Measurements from ENCODE around the gene CLRN3. TPM values are rescaled to one million over a fixed set of nuclear protein-coding genes. Genes with fewer than 3 reads are reported as not detected.

The CLRN3 gene
- total RNA-seq, 3 donors from 2014 or later = 0.98 TPM; not detected in 2

- no peaks in the 10 kb centered on the region for H3K36me3 ChIP-seq
- no peak for DNase-seq (ENCODE audit: low spot score in 2 of 2)
- H3K27ac ChIP-seq = no peak overlapping the region
- H3K4me1 ChIP-seq = no peaks in the 10 kb centered on the region
- no peak overlapping the region for H3K4me3 ChIP-seq
- no peak for TF ChIP-seq POLR2A (IDR thresholded peaks at IDR 0.05)
- TF ChIP-seq POLR2AphosphoS5 (IDR thresholded peaks at IDR 0.05) = no peak
- no peak for TF ChIP-seq CTCF (IDR thresholded peaks at IDR 0.05)
- H3K27me3 ChIP-seq = no peaks in the 10 kb centered on the region
- intact Hi-C loops (cut with DNase I; ENCODE audit: low total_unique reads) = no loop called here
- H3K9me3 ChIP-seq = no peaks in the 10 kb centered on the region
Measured at GRCh38 chr10:127849224-127849623, 43.5 kb downstream of the CLRN3 start.

GRCh38 chr10:127848226-127848625 is 44.5 kb downstream of the CLRN3 start:
- no peaks in the 10 kb centered on the region for H3K27me3 ChIP-seq
- no peaks in the 10 kb centered on the region for H3K36me3 ChIP-seq
- no peaks in the 10 kb centered on the region for H3K4me1 ChIP-seq
- H3K4me3 ChIP-seq = no peak overlapping the region
- no peak overlapping the region for H3K27ac ChIP-seq
- H3K9me3 ChIP-seq = no peaks in the 10 kb centered on the region
- TF ChIP-seq POLR2AphosphoS5 (IDR thresholded peaks at IDR 0.05) (no peak), POLR2A (IDR thresholded peaks at IDR 0.05) (no peak), CTCF (IDR thresholded peaks at IDR 0.05) (no peak)
- intact Hi-C loops (cut with DNase I; ENCODE audit: low total_unique reads) = no loop called here
- DNase-seq (ENCODE audit: low spot score in 2 of 2) = no peak

- Histone ChIP-seq H3K36me3 (no peaks in the 10 kb centered on the region), H3K4me3 (no peak overlapping the region), H3K9me3 (no peaks in the 10 kb centered on the region), H3K4me1 (no peaks in the 10 kb centered on the region), H3K27ac (no peak overlapping the region), H3K27me3 (no peaks in the 10 kb centered on the region)
- TF ChIP-seq POLR2AphosphoS5 (IDR thresholded peaks at IDR 0.05) (no peak), POLR2A (IDR thresholded peaks at IDR 0.05) (no peak), CTCF (IDR thresholded peaks at IDR 0.05) (no peak)
- no peak for DNase-seq (ENCODE audit: low spot score in 2 of 2)
- intact Hi-C loops (cut with DNase I; ENCODE audit: low total_unique reads) = no loop called here
Measured at GRCh38 chr10:127845756-127846155, 47.0 kb downstream of the CLRN3 start.

GRCh38 chr10:127840884-127841283 is 51.9 kb downstream of the CLRN3 start:
- no peaks in the 10 kb centered on the region for H3K4me1 ChIP-seq
- TF ChIP-seq POLR2AphosphoS5 (IDR thresholded peaks at IDR 0.05) (no peak), POLR2A (IDR thresholded peaks at IDR 0.05) (no peak), CTCF (IDR thresholded peaks at IDR 0.05) (no peak)
- intact Hi-C loops (cut with DNase I; ENCODE audit: low total_unique reads) = no loop called here
- no peak for DNase-seq (ENCODE audit: low spot score in 2 of 2)
- no peak overlapping the region for H3K4me3 ChIP-seq
- no peaks in the 10 kb centered on the region for H3K27me3 ChIP-seq
- H3K9me3 ChIP-seq = no peaks in the 10 kb centered on the region
- H3K36me3 ChIP-seq = no peaks in the 10 kb centered on the region
- no peak overlapping the region for H3K27ac ChIP-seq

GRCh38 chr10:127836966-127837365 is 55.8 kb downstream of the CLRN3 start:
- intact Hi-C loops (cut with DNase I; ENCODE audit: low total_unique reads) = no loop called here
- H3K27ac ChIP-seq = no peak overlapping the region
- DNase-seq (ENCODE audit: low spot score in 2 of 2) = no peak
- no peaks in the 10 kb centered on the region for H3K9me3 ChIP-seq
- no peaks in the 10 kb centered on the region for H3K27me3 ChIP-seq
- no peak overlapping the region for H3K4me3 ChIP-seq
- H3K36me3 ChIP-seq = no peaks in the 10 kb centered on the region
- no peaks in the 10 kb centered on the region for H3K4me1 ChIP-seq
- TF ChIP-seq POLR2A (IDR thresholded peaks at IDR 0.05) (no peak), CTCF (IDR thresholded peaks at IDR 0.05) (no peak), POLR2AphosphoS5 (IDR thresholded peaks at IDR 0.05) (no peak)

Data from breast epithelium (tissue), 4 donors.